ENCODE measurements around the gene CDK7.

GRCh38 chr5:69188811-69189161, 45.9 kb upstream of the CDK7 start:
- TF ChIP-seq CTCF (IDR thresholded peaks at IDR 0.05), result no peak
- no peak for TF ChIP-seq POLR2A (IDR thresholded peaks at IDR 0.05)

All from lower leg skin (tissue), 3 donors.